Uterus (tissue), 2 donors: ENCODE measurements around the gene REXO1.

Experiments used
- POLR2A ChIP-seq, 2 donors: fragments of 450-650 bp; IDR thresholded peaks; one replicate each; pipeline ENCODE4 v1.6.1; 2016; ENCODE audit warnings: antibody characterized with exemption in 2 of 2, mild to moderate bottlenecking in 1 of 2, moderate library complexity in 1 of 2
- TF ChIP-seq, protein P1 (sequence below), 4 experiments: fragments of 200-600 bp in 2 of 4; fragments of 450-650 bp in 2 of 4; sonication (generic) in 2 of 4; IDR thresholded peaks; one replicate each; pipeline ENCODE4 v1.5.1; 2016 to 2019; ENCODE audit warnings: antibody characterized with exemption in 4 of 4, mild to moderate bottlenecking in 2 of 4, moderate library complexity in 1 of 4

DNA sequence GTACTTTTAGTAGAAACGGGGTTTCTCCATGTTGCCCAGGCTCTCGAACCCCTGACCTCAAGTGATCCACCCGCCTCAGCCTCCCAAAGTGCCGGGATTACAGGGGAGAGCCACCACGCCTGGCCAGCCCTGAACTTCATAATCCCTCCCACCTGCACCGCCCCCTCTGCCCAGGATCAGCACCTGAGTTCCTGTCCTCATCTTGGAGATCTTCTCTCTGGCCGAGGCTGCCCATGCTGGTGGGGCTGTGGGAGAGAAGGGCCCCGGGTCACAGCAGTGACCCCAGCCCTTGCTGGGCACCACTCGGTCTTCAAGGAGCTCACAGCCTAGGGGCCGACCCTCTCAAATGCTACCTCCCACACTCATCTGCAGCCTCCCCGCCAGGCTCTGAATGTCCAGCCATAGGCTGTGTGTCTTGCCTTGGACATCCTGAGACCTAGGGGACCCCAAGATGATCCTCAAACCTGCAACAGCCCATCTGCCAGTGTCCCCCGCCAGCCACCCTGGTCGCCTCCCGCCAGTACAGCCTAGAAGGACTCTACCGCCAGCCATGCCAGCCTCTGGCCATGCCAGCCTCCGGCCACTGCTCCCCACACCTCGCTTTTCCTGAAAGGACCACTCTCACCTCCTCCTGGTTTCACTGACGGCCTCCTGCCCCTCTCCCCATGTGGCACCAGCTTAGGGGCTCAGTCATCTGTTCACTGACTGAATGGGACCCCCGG lies 37.7 kb downstream of the REXO1 start:
- TF ChIP-seq, protein P1, sequence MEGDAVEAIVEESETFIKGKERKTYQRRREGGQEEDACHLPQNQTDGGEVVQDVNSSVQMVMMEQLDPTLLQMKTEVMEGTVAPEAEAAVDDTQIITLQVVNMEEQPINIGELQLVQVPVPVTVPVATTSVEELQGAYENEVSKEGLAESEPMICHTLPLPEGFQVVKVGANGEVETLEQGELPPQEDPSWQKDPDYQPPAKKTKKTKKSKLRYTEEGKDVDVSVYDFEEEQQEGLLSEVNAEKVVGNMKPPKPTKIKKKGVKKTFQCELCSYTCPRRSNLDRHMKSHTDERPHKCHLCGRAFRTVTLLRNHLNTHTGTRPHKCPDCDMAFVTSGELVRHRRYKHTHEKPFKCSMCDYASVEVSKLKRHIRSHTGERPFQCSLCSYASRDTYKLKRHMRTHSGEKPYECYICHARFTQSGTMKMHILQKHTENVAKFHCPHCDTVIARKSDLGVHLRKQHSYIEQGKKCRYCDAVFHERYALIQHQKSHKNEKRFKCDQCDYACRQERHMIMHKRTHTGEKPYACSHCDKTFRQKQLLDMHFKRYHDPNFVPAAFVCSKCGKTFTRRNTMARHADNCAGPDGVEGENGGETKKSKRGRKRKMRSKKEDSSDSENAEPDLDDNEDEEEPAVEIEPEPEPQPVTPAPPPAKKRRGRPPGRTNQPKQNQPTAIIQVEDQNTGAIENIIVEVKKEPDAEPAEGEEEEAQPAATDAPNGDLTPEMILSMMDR (IDR thresholded peaks at IDR 0.05) = no peak
- TF ChIP-seq POLR2A (IDR thresholded peaks at IDR 0.05) = no peak
